ENCODE data around the gene FAM9C.
"Not testable (repeated sequence)": the region's sequence is repeated elsewhere in the genome, so short reads cannot be mapped to it uniquely, and the experiment has no call there.

Gene FAM9C

GRCh38 chrX:13044441-13044840 lies at the start of gene FAM9C:
Gene FAM9C, minus strand, starts transcription at chrX:13044620. Its CDS starts 831 bp downstream, at chrX:13043789.
- DNase-seq = no peak

DNA sequence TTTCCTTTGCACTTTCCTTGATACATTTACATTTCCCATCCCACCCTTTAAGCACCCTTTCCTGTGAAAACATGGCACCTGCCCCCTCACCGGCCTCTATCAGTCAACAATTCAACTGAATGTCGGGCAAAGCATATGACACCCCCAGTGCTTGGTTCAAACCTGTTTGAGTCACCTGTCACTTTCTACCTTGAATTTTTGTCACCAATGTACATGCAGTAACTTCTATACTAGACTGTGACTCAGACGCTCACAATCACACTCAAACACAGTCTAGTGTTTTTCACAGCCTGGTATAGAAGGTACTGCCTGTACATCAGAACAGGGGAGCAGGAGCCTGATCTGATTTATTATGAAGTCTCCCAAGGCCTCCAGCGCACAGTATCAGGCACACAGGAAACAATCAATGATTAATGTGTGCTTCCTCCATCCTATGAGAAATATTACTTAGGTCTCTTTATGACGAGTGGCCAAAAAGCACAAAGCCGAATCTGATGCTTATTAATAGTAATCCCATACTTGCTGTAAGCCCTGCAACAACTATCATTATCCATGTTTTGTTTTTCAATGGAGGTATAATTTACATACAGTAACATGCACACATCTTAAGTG lies 49.2 kb upstream of the FAM9C start:
- DNase-seq = no peak

- no peak for DNase-seq
Measured at GRCh38 chrX:13092455-13092941, 48.1 kb upstream of the FAM9C start.

DNA sequence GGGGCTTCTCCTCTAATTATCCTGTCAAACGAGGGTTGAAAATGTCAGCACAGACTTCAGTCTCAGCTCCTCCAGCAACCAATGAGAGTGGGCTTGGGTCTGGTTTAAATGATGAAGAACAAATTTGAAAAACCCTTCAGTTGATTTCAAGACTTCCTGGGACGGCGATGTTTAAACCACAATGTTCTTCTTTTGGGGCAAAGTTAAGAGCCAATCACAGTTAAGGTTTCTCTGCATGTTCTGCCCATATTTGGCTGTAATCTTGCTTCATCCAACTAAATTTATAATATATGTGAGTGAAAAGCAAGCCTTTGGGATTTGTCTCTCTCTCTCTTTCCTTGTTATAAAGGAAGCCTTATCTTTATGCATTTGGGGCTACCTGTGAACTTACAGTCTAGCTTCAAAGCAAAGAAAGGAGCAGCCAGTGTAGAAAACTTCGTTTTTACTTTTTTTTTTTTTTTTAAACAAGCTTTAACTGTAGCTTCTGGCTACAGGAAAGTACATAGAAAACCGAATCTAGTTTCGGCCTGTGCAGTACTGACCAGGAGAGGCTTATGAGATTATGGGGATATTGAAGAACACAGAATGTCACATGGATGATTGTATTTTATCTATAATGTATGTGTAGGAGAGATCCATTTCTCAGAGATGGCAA lies 46.8 kb upstream of the FAM9C start:
- no peak for DNase-seq

GRCh38 chrX:13090339-13091110 lies 46.1 kb upstream of the FAM9C start:
- no peak for DNase-seq

- no peak for DNase-seq
Measured at GRCh38 chrX:13090027-13090338, 45.6 kb upstream of the FAM9C start.

DNA sequence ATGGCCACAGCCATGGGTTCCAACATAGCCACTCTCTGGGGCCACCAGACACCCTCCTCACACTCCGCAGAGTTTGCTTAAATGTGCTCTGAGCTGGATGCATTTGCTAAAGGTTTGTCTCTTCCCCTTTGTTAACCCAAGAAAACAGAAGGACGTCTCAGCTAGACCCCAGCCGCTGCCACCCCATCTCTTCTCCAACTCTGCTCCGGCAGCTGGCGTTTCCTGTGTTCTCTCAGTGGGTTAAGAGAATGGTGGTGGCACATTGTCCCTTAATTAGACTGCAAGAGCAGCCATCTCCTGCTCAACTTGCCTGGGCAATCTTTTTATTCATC lies 43.7 kb upstream of the FAM9C start:
- DNase-seq = no peak

DNA sequence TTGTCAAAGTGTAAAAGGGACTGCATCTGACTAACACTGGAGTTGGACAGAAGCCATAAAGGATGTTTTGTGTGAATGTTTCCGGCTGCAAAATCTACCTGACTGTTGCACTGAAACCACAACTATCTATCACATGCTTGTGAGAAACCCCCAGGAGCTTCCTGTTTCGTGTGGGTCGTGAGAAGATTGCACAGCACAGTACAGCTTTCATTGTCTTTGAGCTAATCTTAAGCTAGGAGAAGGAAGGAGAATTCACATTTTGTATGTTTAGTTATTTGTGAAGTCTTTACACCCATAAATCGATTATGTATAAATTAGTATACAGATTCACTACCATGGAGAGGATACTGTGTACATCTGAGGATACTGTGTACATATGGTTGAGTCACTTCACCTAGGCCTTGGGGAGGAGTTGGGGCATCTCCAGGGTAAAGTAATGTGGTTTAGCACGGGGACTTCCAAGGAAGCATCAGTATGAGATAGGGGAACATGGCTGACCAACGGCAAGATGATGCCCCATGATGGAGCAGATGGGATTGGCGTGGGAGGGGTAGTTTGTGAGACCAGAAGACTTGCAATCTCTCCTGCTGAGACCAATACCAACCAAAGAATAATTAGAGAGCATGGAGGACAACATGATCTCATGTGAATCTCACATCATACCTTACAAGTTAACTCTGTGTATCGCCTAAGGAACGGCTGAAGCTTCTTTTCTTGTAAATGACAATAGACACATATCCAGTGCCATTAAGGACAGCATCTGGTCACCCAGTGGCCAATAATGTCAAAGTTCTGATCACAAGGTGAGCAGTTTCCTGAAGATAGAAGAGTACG lies 43.1 kb upstream of the FAM9C start:
- DNase-seq = no peak

GRCh38 chrX:13086793-13087321 lies 42.4 kb upstream of the FAM9C start:
- not testable (repeated sequence) for DNase-seq

DNA sequence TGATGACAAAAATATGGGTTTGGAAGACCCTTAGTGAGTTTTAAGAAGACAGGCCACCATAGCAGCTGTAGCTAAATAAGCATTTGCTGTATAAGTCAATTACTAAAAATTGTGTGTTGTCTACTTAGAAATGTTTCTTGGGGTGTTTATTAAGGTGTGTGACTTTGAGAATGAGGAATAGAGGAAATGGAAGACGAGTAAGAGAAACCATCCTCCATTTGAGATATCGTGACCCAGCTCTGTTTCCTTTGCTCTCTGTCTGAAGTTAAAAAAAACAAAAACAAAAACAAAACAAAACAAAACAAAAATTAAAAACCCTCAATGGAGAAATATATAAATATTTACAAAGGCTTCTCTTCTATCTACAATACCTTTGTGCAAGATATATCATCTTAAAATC lies 41.7 kb upstream of the FAM9C start:
- DNase-seq = no peak

DNA sequence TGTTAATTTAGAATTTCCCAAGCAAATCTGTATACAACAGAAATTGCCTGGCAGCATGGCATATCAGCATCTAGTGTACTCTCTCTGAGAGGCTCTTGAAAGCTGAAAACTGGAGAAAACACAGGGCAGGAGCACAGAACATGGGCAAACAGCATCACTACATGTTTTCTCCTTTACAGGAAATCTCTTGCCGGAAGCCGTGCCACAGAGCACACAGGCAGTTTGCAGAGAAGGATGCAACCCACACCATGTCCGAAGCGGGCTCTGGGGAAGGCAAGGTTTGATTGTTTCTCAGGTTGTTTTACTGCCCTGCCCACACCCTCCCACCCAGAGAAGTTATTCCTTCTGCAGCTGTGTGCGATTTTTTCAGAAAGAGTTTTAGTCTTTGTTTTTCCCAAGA lies 41.1 kb upstream of the FAM9C start:
- no peak for DNase-seq

GRCh38 chrX:13084611-13085010 lies 40.2 kb upstream of the FAM9C start:
- no peak for DNase-seq

GRCh38 chrX:13083755-13084326 lies 39.4 kb upstream of the FAM9C start:
- DNase-seq = not testable (repeated sequence)

GRCh38 chrX:13082206-13083065 lies 38.0 kb upstream of the FAM9C start:
- DNase-seq = no peak

DNA sequence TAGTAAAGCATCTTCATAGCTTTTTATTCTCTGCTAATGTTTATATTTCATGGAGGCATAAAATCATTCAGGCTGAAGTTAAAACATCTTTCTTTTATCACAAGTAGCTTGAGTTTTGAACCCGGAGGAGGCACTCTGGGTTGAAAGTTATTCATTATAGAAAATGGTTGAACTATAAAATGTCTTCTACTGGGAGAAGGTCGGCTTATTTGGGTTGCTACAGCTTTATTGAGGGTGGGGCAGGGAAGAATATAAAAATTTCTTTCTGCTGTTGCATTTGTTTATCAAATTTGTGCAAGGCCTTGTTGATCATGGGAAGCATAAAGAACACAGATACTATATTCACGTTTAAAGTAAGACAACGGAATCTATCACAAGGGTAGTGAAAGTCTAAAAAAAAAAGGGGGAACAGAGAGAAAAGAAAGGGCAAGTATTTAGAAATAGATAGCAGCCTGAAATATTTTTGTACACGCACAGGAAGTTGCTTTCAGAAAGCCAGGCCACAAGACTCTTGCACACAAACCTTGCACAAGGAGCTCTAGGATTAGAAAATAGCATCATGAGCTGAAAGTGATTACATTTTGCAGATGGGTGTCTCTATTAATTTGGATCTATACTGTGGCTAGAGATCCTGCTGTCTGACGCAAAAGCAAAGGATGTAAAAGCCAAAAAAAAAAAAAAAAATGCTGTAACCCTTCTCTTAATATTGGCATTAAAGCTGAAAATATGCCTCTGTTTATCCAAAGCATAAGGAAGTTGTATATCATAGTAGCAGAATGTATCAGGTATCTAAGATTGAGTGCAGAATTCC lies 37.2 kb upstream of the FAM9C start:
- no peak for DNase-seq

- no peak for DNase-seq
Measured at GRCh38 chrX:13080128-13080795, 35.8 kb upstream of the FAM9C start.

DNA sequence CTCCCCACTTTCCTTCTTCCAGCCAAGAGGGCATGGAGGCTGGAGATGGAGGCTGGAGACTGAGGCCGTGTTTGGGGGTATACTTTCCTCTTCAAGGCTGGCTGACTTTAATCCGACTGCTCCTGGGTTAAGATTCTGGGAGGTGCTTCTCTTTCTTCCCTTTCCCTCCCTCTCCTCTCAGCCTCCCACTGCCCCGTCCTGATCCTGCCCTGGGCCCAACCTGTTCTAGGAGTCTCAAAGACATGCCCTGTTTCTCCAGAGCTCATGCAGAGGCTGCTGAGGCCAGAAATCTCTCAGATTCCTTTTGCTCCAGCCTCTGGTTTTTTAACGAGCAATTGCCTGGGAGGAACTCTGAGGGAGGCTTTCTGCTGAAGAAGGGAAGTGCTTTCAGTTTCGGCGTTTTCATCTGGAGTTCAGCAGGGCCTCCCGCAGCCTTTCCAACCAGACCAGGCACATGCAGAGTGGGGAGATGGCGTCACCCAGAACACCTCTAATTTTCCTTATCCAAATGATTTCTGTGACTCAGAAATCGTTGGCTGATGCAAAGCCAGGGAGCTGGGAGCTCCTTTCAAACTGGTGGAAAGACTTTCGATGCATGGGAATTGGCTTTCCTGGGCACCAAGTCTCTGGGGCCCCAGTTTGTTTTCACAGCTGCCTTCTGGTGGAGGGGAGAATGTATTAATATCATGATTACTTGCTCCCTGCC lies 34.5 kb upstream of the FAM9C start:
- DNase-seq = no peak

GRCh38 chrX:13077168-13077567 lies 32.7 kb upstream of the FAM9C start:
- DNase-seq = no peak

DNA sequence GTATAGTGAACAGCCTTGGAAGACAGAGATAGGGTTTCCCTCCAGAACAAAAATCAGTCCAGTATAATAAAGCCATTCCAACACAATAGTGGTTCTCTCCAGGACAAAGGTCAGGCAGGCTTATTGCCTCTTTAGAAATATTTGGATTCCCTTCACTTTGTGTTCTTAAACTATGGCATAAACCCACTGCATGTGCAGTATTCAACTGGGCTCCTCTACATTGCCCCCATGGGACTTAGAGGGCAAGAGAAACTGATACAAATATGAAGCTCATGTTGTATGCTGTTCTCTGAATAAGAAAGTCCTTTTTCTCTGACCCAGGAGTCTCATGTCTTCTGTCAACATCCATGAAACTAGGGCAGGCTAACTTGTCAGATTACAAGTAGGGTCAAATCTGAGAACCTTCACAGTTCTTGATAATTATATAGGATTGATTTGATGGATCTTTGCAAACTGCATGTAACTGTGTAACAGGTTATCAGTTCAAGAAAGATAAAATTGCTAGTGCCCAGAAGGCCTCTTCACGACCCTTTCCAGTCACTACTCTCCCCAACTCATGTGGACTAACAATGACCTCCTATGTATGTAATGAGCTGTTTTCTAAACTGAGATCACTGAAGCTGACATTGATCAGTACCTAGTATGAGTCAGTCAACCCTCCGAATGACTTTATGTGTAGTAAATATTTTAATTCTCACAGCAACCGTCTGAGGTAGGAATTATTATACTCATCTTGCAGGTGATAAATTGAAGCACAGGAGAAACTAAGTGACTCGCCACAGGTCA lies 31.9 kb upstream of the FAM9C start:
- DNase-seq = no peak

Measured in NCI-H1694 (cell line).